Kidney epithelial cell (primary cell): ENCODE data around the gene NTN1. TPM values are rescaled to one million over a fixed set of nuclear protein-coding genes. Genes with fewer than 3 reads are reported as not detected.
"Not testable (repeated sequence)": the region's sequence is repeated elsewhere in the genome, so short reads cannot be mapped to it uniquely, and the experiment has no call there.

Experiments
- DNase-seq: peaks from one replicate; pipeline ENCODE4 v3.0.0-alpha.2; 2010; ENCODE audit warnings: low read depth
- H3K27me3 ChIP-seq: 2 replicates; pipeline ENCODE4 v1.6.0; 2011; ENCODE audit warnings: low read length; ENCODE audit not compliant: control insufficient read depth, insufficient read depth
- H3K36me3 ChIP-seq: 2 replicates; pipeline ENCODE4 v1.5.1; 2011; ENCODE audit warnings: low read length; ENCODE audit not compliant: control insufficient read depth, insufficient read depth
- H3K4me3 ChIP-seq: 2 replicates; pipeline ENCODE4 v1.5.1; 2011; ENCODE audit warnings: low read depth, mild to moderate bottlenecking, control low read depth, low read length
- CTCF ChIP-seq: IDR thresholded peaks from 2 replicates; pipeline ENCODE4 v1.5.1; 2011; ENCODE audit warnings: mild to moderate bottlenecking, moderate library complexity, low read length, control low read depth, inconsistent platforms; ENCODE audit not compliant: insufficient read depth, poor library complexity, severe bottlenecking
- total RNA-seq: library from RNA; depleted of rRNA; stranded (reverse); fragments of >200 nt; gene quantifications from 2 replicates; pipeline ENCODE4 v1.2.3, GENCODE V29; 2015

NTN1 gene
- total RNA-seq, 1 donor from 2014 or later = 15.2 TPM

- Histone ChIP-seq H3K36me3 (no peaks in the 10 kb centered on the region), H3K4me3 (no peak overlapping the region), H3K27me3 (no peaks in the 10 kb centered on the region)
- TF ChIP-seq CTCF = no peak
- DNase-seq = no peak
Observed at GRCh38 chr17:9256751-9257629, 235.7 kb downstream of the NTN1 start.

GRCh38 chr17:9257630-9257965 lies 236.3 kb downstream of the NTN1 start:
- H3K4me3 ChIP-seq, DNase-seq, H3K36me3 ChIP-seq: not testable (repeated sequence)

GRCh38 chr17:9258115-9259015 lies 237.1 kb downstream of the NTN1 start:
- Histone ChIP-seq H3K36me3 (no peaks in the 10 kb centered on the region), H3K4me3 (no peak overlapping the region), H3K27me3 (no peaks in the 10 kb centered on the region)
- DNase-seq = no peak
- TF ChIP-seq CTCF = no peak

More at GRCh38 chr17:9257630-9257965, 236.3 kb downstream of the NTN1 start:
- not testable (repeated sequence) for H3K27me3 ChIP-seq

GRCh38 chr17:9259419-9259818 lies 238.1 kb downstream of the NTN1 start:
- no peak for TF ChIP-seq CTCF
- Histone ChIP-seq H3K4me3 (no peak overlapping the region), H3K27me3 (no peaks in the 10 kb centered on the region), H3K36me3 (no peaks in the 10 kb centered on the region)
- DNase-seq = no peak

- no peak overlapping the region for H3K4me3 ChIP-seq
- H3K36me3 ChIP-seq = no peaks in the 10 kb centered on the region
- DNase-seq = no peak
- TF ChIP-seq CTCF = no peak
- no peaks in the 10 kb centered on the region for H3K27me3 ChIP-seq
Observed at GRCh38 chr17:9261081-9262012, 240.0 kb downstream of the NTN1 start.
